ENCODE data around the gene CNGA3.

GRCh38 chr2:98298683-98299164 is 47.5 kb upstream of the CNGA3 start:
- no peak for TF ChIP-seq CTCF (IDR thresholded peaks at IDR 0.05)
- TF ChIP-seq POLR2A (IDR thresholded peaks at IDR 0.05) = no peak
